HEK293 (cell line): ENCODE data around the gene P2RY2.
A peak's percentile ranks its signal among the peaks of the same experiment; 100 is the strongest.

Experiments
- CTCF ChIA-PET: fragments of 350-600 bp; formaldehyde crosslinking; extraction: SDS; loops from one replicate; lab custom pipeline; 2021; ENCODE audit warnings: antibody characterized with exemption; lab: Yijun Ruan, JAX
- POLR2A ChIA-PET: fragments of 300-600 bp; formaldehyde crosslinking; extraction: SDS; loops from one replicate; lab custom pipeline; 2020; ENCODE audit warnings: antibody characterized with exemption, inconsistent platforms; lab: Yijun Ruan, JAX
- H3K27ac ChIP-seq: fragments of 200-500 bp; sonication (Bioruptor generic); 2 replicates; pipeline ENCODE4 v1.5.1; 2014; ENCODE audit warnings: low read depth, low read length, control low read depth, inconsistent platforms; ENCODE audit errors: extremely low read depth
- H3K36me3 ChIP-seq, 2 experiments: fragments of 200-500 bp in 1 of 2; sonication (Bioruptor generic) in 1 of 2; 1 replicate in 1 of 2; 2 replicates in 1 of 2; pipeline ENCODE4 v1.5.1; 2014 to 2017; ENCODE audit warnings: inconsistent platforms in 2 of 2, low read length in 2 of 2; ENCODE audit not compliant: control insufficient read depth in 2 of 2, insufficient read depth in 1 of 2
- H3K4me1 ChIP-seq: fragments of 200-500 bp; sonication (Bioruptor generic); 2 replicates; pipeline ENCODE4 v1.5.1; 2014; ENCODE audit warnings: mild to moderate bottlenecking, low read length, inconsistent platforms; ENCODE audit not compliant: control insufficient read depth, insufficient read depth
- H3K4me3 ChIP-seq: 2 replicates; pipeline ENCODE4 v1.5.1; 2011; ENCODE audit warnings: low read depth, mild to moderate bottlenecking, control low read depth, low read length, moderate library complexity
- H3K9me3 ChIP-seq: fragments of 200-500 bp; sonication (Bioruptor generic); 2 replicates; pipeline ENCODE4 v1.5.1; 2014; ENCODE audit warnings: low read depth, low read length, inconsistent platforms; ENCODE audit not compliant: control insufficient read depth, insufficient read depth
- ZBTB21 ChIP-seq: fragments of 450-650 bp; formaldehyde crosslinking; IDR thresholded peaks from 2 replicates; pipeline ENCODE4 v1.5.1; 2017; ENCODE audit warnings: missing biosample characterization, missing genetic modification characterization
- ZBTB48 ChIP-seq: fragments of 450-650 bp; formaldehyde crosslinking; IDR thresholded peaks from 2 replicates; pipeline ENCODE4 v1.5.1; 2016; ENCODE audit warnings: missing biosample characterization, missing genetic modification characterization
- ZNF221 ChIP-seq: fragments of 450-650 bp; formaldehyde crosslinking; IDR thresholded peaks from 2 replicates; pipeline ENCODE4 v1.5.1; 2017; ENCODE audit warnings: missing biosample characterization, missing genetic modification characterization, borderline replicate concordance
- ZNF274 ChIP-seq, 2 experiments: fragments of 200-500 bp in 1 of 2; fragments of 450-650 bp in 1 of 2; sonication (Bioruptor generic) in 1 of 2; formaldehyde crosslinking in 1 of 2; IDR thresholded peaks; 2 replicates each; pipeline versions ENCODE4 v1.5.1 to v1.6.1; 2014 to 2016; ENCODE audit warnings: borderline replicate concordance in 1 of 2, inconsistent platforms in 1 of 2, low read length in 1 of 2, missing biosample characterization in 1 of 2, missing genetic modification characterization in 1 of 2
- ZNF416 ChIP-seq: fragments of 450-650 bp; formaldehyde crosslinking; IDR thresholded peaks from 2 replicates; pipeline ENCODE4 v1.5.1; 2016; ENCODE audit warnings: missing biosample characterization, missing genetic modification characterization
- ZNF426 ChIP-seq: fragments of 450-650 bp; formaldehyde crosslinking; IDR thresholded peaks from 2 replicates; pipeline ENCODE4 v1.5.1; 2017; ENCODE audit warnings: missing biosample characterization, missing genetic modification characterization, mild to moderate bottlenecking, inconsistent platforms, moderate library complexity
- ZNF585B ChIP-seq: fragments of 450-650 bp; formaldehyde crosslinking; IDR thresholded peaks from 2 replicates; pipeline ENCODE4 v1.5.1; 2016; ENCODE audit warnings: missing biosample characterization, missing genetic modification characterization
- ZNF654 ChIP-seq: fragments of 450-650 bp; formaldehyde crosslinking; IDR thresholded peaks from 2 replicates; pipeline ENCODE4 v1.5.1; 2016; ENCODE audit warnings: low read depth, missing biosample characterization, missing genetic modification characterization
- ZNF768 ChIP-seq: fragments of 450-650 bp; formaldehyde crosslinking; IDR thresholded peaks from 2 replicates; pipeline ENCODE4 v1.5.1; 2018; ENCODE audit warnings: missing biosample characterization, mild to moderate bottlenecking, missing genetic modification characterization
- ZNF776 ChIP-seq: fragments of 450-650 bp; formaldehyde crosslinking; IDR thresholded peaks from 2 replicates; pipeline ENCODE4 v1.5.0; 2017; ENCODE audit warnings: missing biosample characterization, missing genetic modification characterization, borderline replicate concordance
- ZNF830 ChIP-seq: fragments of 450-650 bp; IDR thresholded peaks from 2 replicates; pipeline ENCODE4 v1.5.0; 2018; ENCODE audit warnings: missing biosample characterization, missing genetic modification characterization, low read depth, mild to moderate bottlenecking, moderate library complexity
- TF ChIP-seq, protein P1 (sequence below): fragments of 450-650 bp; formaldehyde crosslinking; IDR thresholded peaks from 2 replicates; pipeline ENCODE4 v1.5.1; 2016; ENCODE audit warnings: missing biosample characterization, missing genetic modification characterization
- TF ChIP-seq, protein P2 (sequence below): fragments of 450-650 bp; formaldehyde crosslinking; IDR thresholded peaks from 2 replicates; pipeline ENCODE4 v1.5.1; 2017; ENCODE audit warnings: missing biosample characterization, missing genetic modification characterization
- TF ChIP-seq, protein P3 (sequence below): fragments of 450-650 bp; formaldehyde crosslinking; IDR thresholded peaks from 2 replicates; pipeline ENCODE4 v1.5.1; 2016; ENCODE audit warnings: missing biosample characterization, missing genetic modification characterization

Gene P2RY2

DNA sequence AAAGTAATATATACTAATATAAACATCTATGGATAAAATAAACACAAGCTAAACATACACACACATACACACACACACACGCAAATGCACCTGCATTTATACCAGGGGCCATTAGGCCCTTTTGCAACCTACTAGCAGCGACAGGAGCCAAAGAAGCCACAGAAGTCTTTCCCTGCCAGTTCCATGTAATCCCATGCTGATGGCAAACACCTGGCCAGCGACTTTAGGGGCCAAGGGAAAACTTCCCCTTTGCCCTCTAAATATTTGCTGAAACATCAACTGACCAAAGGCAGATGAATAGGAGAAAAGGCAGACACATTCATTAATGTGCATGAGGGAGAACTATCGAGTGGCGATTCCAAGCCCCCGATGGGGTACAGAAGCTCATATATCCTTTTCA is 14.8 kb upstream of the P2RY2 start:
- CTCF ChIA-PET: interaction anchor here (0.6 kb wide), 1 partner anchor 40 kb away, joined by 4 read pairs; no protein-coding TSS in a partner anchor

DNA sequence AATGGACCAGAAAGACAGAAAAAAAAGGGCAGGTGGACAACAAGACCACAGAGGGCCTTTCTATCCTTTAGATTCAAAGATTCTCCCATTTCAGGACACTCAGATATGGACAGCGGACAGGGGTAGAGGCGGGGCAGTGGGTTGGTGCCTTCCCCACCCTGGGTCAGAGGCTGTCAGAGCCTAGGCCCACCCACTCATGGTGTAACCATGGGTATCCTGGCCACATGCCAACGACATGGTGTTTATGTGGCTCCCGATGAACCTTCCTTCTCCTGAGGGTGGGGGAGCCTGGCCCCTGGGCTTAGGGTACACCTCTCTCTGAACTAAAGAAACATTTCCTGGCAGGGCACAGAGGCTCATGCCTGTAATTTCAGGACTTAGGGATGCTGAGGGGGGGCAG is 14.3 kb upstream of the P2RY2 start:
- Histone ChIP-seq H3K9me3 (no peaks in the 10 kb centered on the region), H3K27ac (no peak overlapping the region), H3K36me3 (no peaks in the 10 kb centered on the region), H3K4me3 (no peak overlapping the region), H3K4me1 (no peaks in the 10 kb centered on the region)
- ChIA-PET POLR2A (no interaction called here), CTCF (no interaction called here)
- TF ChIP-seq, protein P1, sequence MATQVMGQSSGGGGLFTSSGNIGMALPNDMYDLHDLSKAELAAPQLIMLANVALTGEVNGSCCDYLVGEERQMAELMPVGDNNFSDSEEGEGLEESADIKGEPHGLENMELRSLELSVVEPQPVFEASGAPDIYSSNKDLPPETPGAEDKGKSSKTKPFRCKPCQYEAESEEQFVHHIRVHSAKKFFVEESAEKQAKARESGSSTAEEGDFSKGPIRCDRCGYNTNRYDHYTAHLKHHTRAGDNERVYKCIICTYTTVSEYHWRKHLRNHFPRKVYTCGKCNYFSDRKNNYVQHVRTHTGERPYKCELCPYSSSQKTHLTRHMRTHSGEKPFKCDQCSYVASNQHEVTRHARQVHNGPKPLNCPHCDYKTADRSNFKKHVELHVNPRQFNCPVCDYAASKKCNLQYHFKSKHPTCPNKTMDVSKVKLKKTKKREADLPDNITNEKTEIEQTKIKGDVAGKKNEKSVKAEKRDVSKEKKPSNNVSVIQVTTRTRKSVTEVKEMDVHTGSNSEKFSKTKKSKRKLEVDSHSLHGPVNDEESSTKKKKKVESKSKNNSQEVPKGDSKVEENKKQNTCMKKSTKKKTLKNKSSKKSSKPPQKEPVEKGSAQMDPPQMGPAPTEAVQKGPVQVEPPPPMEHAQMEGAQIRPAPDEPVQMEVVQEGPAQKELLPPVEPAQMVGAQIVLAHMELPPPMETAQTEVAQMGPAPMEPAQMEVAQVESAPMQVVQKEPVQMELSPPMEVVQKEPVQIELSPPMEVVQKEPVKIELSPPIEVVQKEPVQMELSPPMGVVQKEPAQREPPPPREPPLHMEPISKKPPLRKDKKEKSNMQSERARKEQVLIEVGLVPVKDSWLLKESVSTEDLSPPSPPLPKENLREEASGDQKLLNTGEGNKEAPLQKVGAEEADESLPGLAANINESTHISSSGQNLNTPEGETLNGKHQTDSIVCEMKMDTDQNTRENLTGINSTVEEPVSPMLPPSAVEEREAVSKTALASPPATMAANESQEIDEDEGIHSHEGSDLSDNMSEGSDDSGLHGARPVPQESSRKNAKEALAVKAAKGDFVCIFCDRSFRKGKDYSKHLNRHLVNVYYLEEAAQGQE: peak; percentile 78
- TF ChIP-seq, protein P2, sequence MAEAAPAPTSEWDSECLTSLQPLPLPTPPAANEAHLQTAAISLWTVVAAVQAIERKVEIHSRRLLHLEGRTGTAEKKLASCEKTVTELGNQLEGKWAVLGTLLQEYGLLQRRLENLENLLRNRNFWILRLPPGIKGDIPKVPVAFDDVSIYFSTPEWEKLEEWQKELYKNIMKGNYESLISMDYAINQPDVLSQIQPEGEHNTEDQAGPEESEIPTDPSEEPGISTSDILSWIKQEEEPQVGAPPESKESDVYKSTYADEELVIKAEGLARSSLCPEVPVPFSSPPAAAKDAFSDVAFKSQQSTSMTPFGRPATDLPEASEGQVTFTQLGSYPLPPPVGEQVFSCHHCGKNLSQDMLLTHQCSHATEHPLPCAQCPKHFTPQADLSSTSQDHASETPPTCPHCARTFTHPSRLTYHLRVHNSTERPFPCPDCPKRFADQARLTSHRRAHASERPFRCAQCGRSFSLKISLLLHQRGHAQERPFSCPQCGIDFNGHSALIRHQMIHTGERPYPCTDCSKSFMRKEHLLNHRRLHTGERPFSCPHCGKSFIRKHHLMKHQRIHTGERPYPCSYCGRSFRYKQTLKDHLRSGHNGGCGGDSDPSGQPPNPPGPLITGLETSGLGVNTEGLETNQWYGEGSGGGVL (tag by site-specific recombination): no peak

More for the DNA sequence above, 14.8 kb upstream of the P2RY2 start:
- no peak for TF ChIP-seq ZNF274 (IDR thresholded peaks at IDR 0.05; ENCODE audit: low read length)
- TF ChIP-seq ZNF274 (tag by site-specific recombination; IDR thresholded peaks at IDR 0.05; ENCODE audit: borderline replicate concordance): no peak
- POLR2A ChIA-PET: no interaction called here
- Histone ChIP-seq H3K9me3 (no peaks in the 10 kb centered on the region), H3K4me1 (no peaks in the 10 kb centered on the region), H3K4me3 (no peak overlapping the region), H3K27ac (no peak overlapping the region), H3K36me3 (no peaks in the 10 kb centered on the region)

DNA sequence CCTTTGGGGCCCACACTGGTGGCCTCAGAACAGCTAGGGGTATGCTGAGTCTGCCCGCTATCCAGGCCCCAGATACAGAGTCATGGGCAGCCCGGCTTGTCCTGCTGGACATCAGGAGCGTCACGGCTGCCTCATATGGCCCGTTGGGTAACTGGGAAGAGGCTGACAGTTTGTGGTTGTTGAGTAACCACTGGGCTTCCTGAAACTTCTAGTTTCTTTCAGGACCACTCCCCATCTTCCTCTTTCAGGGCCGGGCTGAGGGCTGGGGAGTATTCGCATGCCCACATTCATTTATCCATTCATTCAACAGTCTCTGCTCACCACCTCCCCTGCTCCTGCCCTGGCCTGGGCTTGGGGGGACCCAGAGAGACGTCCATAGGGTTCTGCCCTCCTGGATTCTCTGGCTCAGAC is 13.4 kb upstream of the P2RY2 start:
- H3K27ac ChIP-seq: no peak overlapping the region
- no peaks in the 10 kb centered on the region for H3K36me3 ChIP-seq
- CTCF ChIA-PET: no interaction called here
- TF ChIP-seq ZNF830 (tag by site-specific recombination) (no peak), ZBTB21 (tag by site-specific recombination) (no peak)
- H3K4me3 ChIP-seq: no peak overlapping the region
- POLR2A ChIA-PET: no interaction called here
- no peaks in the 10 kb centered on the region for H3K9me3 ChIP-seq
- H3K4me1 ChIP-seq: no peaks in the 10 kb centered on the region

DNA sequence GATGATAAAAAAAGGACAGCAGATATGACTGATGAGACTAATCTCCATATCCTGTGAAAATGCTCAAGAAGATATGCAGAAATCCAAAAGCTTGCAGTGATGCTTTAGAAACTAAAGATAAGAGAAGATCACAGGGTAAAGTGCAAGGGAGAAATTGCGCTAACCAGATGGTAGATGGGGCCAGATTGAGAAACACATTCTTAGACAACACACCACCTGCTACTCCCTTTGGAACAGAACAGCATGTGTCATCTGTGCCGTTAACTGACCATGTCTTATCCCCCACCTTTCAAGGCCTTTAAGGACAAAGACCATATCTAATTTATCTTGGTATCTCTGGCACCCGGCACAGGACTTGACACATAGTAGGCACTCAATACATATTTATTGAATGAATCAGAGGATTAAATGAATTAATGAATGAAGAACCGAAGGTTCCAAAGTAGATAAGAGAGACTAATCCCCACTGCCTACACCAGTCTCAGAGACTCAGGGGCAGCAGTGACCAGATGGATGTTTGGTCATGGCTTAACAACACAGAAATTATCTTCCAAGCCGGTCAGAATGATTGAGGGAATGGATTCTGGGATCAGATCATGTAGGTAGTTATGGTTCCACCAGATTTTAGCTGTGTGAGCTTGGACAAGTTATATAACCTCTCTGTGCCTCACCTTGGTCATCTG is 12.3 kb upstream of the P2RY2 start:
- ChIA-PET CTCF (interaction anchor here (0.6 to 2.6 kb wide), 3 partner anchors 9 to 20 kb away, joined by 3 to 9 read pairs (median 4); no protein-coding TSS in a partner anchor), POLR2A (no interaction called here)
- Histone ChIP-seq H3K4me3 (no peak overlapping the region), H3K36me3 (no peaks in the 10 kb centered on the region), H3K27ac (no peak overlapping the region), H3K9me3 (no peaks in the 10 kb centered on the region), H3K4me1 (no peaks in the 10 kb centered on the region)
- TF ChIP-seq ZNF221: no peak
- TF ChIP-seq ZBTB48: no peak
- TF ChIP-seq ZNF654: no peak
- TF ChIP-seq ZNF426 (tag by site-specific recombination): no peak
- TF ChIP-seq ZNF585B (tag by site-specific recombination): no peak
- TF ChIP-seq ZNF416 (tag by site-specific recombination): no peak
- no peak for TF ChIP-seq ZNF768
- TF ChIP-seq, protein P3, sequence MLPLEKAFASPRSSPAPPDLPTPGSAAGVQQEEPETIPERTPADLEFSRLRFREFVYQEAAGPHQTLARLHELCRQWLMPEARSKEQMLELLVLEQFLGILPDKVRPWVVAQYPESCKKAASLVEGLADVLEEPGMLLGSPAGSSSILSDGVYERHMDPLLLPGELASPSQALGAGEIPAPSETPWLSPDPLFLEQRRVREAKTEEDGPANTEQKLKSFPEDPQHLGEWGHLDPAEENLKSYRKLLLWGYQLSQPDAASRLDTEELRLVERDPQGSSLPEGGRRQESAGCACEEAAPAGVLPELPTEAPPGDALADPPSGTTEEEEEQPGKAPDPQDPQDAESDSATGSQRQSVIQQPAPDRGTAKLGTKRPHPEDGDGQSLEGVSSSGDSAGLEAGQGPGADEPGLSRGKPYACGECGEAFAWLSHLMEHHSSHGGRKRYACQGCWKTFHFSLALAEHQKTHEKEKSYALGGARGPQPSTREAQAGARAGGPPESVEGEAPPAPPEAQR (tag by site-specific recombination): no peak
- no peak for TF ChIP-seq ZNF776 (tag by site-specific recombination)
